ENCODE results near the gene UNC50.

Gene UNC50

GRCh38 chr2:98608116-98608961 lies at the start of gene UNC50, which contains the start of gene COA5:
Gene UNC50, plus strand, starts transcription at chr2:98608589. Its CDS starts 1,171 bp downstream, at chr2:98609760.
Gene COA5, minus strand, starts transcription at chr2:98608512. Its CDS starts 107 bp downstream, at chr2:98608405.
- DNase-seq (ENCODE audit: low read depth in 2 of 2) = peak; percentile 90 to 91

- no peak for DNase-seq (ENCODE audit: low read depth in 2 of 2)
Observed at GRCh38 chr2:98558852-98559530, 49.4 kb upstream of the UNC50 start.

GRCh38 chr2:98559581-98559980 lies 48.8 kb upstream of the UNC50 start:
- DNase-seq (ENCODE audit: low read depth in 2 of 2) = no peak

GRCh38 chr2:98560256-98560771 lies 48.1 kb upstream of the UNC50 start:
- no peak for DNase-seq (ENCODE audit: low read depth in 2 of 2)

- DNase-seq (ENCODE audit: low read depth in 2 of 2) = no peak
Observed at GRCh38 chr2:98561018-98561417, 47.4 kb upstream of the UNC50 start.

- no peak for DNase-seq (ENCODE audit: low read depth in 2 of 2)
Observed at GRCh38 chr2:98561902-98562695, 46.3 kb upstream of the UNC50 start.

- DNase-seq (ENCODE audit: low read depth in 2 of 2) = no peak
Observed at GRCh38 chr2:98563394-98563793, 45.0 kb upstream of the UNC50 start.

GRCh38 chr2:98564541-98565132 lies 43.8 kb upstream of the UNC50 start:
- DNase-seq (ENCODE audit: low read depth in 2 of 2) = no peak

- no peak for DNase-seq (ENCODE audit: low read depth in 2 of 2)
Observed at GRCh38 chr2:98565286-98565860, 43.0 kb upstream of the UNC50 start.

GRCh38 chr2:98565941-98566340 lies 42.4 kb upstream of the UNC50 start:
- DNase-seq (ENCODE audit: low read depth in 2 of 2) = no peak

GRCh38 chr2:98568161-98568956 lies 40.0 kb upstream of the UNC50 start:
- no peak for DNase-seq (ENCODE audit: low read depth in 2 of 2)

- DNase-seq (ENCODE audit: low read depth in 2 of 2) = peak; percentile 70 to 83
Observed at GRCh38 chr2:98569197-98569793, 39.1 kb upstream of the UNC50 start.

GRCh38 chr2:98569915-98570314 lies 38.5 kb upstream of the UNC50 start:
- DNase-seq (ENCODE audit: low read depth in 2 of 2) = no peak

GRCh38 chr2:98570356-98570755 lies 38.0 kb upstream of the UNC50 start:
- no peak for DNase-seq (ENCODE audit: low read depth in 2 of 2)

GRCh38 chr2:98571121-98571701 lies 37.2 kb upstream of the UNC50 start:
- no peak for DNase-seq (ENCODE audit: low read depth in 2 of 2)

- DNase-seq (ENCODE audit: low read depth in 2 of 2) = no peak
Observed at GRCh38 chr2:98571796-98572195, 36.6 kb upstream of the UNC50 start.

- DNase-seq (ENCODE audit: low read depth in 2 of 2) = no peak
Observed at GRCh38 chr2:98572211-98572610, 36.2 kb upstream of the UNC50 start.

GRCh38 chr2:98572676-98573075 lies 35.7 kb upstream of the UNC50 start:
- no peak for DNase-seq (ENCODE audit: low read depth in 2 of 2)

- DNase-seq (ENCODE audit: low read depth in 2 of 2) = no peak
Observed at GRCh38 chr2:98573426-98573825, 35.0 kb upstream of the UNC50 start.
